GM21529 (cell line): ENCODE data around the gene OR2A12.
"Not testable (repeated sequence)": the region's sequence is repeated elsewhere in the genome, so short reads cannot be mapped to it uniquely, and the experiment has no call there.

Experiments
- ATAC-seq: cut with Tn5 transposase; IDR thresholded peaks from one replicate; pipeline ENCODE4 v1.9.1; 2021; ENCODE audit not compliant: unreplicated experiment

The OR2A12 gene

GRCh38 chr7:144113651-144114050 lies 27.6 kb downstream of the OR2A12 start:
- no peak for ATAC-seq

GRCh38 chr7:144118341-144118740 lies 32.3 kb downstream of the OR2A12 start:
- ATAC-seq, result no peak

- ATAC-seq, result no peak
These were observed 36.8 kb downstream of the OR2A12 start, which contains the start of gene OR2A14 for GRCh38 chr7:144122876-144123275. TSS of gene OR2A14 (plus strand) at chr7:144123176. CDS start at chr7:144129113, 5,937 bp downstream.

GRCh38 chr7:144127714-144128334 lies 41.7 kb downstream of the OR2A12 start:
- ATAC-seq, result peak; percentile 100

GRCh38 chr7:144129601-144130000 lies 43.5 kb downstream of the OR2A12 start:
- not testable (repeated sequence) for ATAC-seq

- no peak for ATAC-seq
These were observed 44.7 kb downstream of the OR2A12 start for GRCh38 chr7:144130730-144131129.

DNA sequence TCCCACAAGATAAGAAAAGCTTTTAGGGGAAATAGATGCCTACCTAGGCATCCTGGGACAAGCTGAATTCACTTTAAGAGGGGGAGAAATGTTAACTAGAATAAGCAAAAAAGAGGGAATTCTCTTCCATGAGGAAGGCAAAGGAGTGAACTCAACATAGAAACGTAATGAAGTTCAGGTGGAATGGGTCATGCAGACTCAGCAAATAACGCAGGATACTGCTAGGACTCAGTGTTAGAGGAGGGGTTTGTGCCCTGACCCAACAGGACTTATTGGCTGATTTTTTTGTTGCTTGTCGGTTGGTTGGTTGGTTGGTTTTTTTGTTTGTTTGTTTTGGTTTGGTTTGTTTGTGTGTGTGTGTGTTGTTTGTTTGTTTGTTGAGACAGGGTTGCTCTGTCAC lies 46.2 kb downstream of the OR2A12 start:
- no peak for ATAC-seq

GRCh38 chr7:144133307-144133706 lies 47.2 kb downstream of the OR2A12 start:
- ATAC-seq, result no peak

DNA sequence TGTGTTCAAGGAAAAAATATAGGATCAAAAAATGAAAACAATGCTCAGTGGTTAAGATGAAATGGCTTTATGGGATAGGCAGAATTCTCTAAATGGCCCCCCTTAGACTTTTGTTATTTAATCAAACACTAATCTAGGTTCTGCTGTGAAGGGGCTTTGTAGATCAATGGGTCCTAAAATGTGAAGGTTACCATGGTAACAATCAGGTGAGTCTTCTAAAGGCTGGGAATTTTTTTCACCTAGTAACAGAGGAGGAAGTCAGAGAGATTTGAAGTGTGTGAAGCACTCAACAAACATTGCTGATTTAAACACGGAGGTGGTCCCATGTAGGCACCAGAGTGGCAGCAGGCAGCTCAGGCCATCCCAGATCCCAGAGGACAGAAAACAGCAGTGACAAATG lies 48.0 kb downstream of the OR2A12 start:
- no peak for ATAC-seq

DNA sequence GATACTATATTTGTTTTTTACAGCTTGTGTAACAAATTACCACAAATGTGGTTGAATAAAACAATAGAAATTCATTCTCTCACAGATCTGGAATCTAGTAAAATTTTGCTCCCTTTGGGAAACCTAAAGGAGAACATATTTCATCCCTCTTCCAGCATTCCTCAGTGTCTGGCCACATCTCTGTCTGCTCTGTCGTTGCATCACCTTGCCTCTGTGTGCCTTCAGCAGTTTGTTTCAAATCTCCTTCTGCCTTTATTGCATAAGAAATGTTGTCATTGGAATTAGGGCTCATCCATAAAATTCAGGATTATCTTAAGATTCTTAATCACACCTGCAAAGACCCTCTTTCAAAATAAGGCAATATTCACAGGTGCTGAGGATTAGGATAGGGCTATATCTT lies 51.4 kb downstream of the OR2A12 start:
- no peak for ATAC-seq

DNA sequence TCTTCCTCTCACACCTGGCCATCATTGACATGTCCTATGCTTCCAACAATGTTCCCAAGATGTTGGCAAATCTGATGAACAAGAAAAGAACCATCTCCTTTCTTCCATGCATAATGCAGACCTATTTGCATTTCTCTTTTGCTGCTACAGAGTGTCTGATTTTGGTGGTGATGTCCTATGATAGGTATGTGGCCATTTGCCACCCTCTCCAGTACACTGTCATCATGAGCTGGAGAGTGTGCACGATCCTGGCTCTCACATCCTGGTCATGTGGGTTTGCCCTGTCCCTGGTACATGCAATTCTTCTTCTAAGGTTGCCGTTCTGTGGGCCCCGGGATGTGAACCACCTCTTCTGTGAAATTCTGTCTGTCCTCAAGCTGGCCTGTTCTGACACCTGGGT lies 56.1 kb downstream of the OR2A12 start:
- no peak for ATAC-seq

DNA sequence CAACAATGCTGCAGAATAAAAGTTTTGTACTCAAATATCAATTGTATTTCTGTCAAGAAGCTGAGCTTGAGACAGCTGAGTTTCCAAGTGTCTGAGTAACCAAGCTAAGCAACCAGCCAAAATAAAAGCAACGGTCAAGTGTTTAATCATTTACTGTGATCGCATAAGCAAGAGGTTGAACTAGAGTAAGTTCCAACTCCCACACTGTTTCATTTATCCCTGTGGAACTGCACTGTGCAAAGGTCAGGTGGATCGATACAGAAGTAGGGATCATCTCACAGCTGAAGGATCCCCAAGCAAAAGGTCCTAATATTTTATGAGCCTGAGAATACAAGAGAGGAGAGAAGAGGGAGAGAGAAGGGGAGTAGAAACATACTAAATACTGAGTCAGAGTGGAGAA lies 58.3 kb downstream of the OR2A12 start:
- ATAC-seq, result no peak

GRCh38 chr7:144148224-144148827 lies 62.2 kb downstream of the OR2A12 start:
- ATAC-seq, result no peak
